HG02798 (cell line): ENCODE results near the gene USP21.

Source experiments
- ATAC-seq: cut with Tn5 transposase; IDR thresholded peaks from one replicate; pipeline ENCODE4 v1.9.1; 2021; ENCODE audit warnings: mild to moderate bottlenecking; ENCODE audit not compliant: unreplicated experiment, poor library complexity

USP21 gene

DNA sequence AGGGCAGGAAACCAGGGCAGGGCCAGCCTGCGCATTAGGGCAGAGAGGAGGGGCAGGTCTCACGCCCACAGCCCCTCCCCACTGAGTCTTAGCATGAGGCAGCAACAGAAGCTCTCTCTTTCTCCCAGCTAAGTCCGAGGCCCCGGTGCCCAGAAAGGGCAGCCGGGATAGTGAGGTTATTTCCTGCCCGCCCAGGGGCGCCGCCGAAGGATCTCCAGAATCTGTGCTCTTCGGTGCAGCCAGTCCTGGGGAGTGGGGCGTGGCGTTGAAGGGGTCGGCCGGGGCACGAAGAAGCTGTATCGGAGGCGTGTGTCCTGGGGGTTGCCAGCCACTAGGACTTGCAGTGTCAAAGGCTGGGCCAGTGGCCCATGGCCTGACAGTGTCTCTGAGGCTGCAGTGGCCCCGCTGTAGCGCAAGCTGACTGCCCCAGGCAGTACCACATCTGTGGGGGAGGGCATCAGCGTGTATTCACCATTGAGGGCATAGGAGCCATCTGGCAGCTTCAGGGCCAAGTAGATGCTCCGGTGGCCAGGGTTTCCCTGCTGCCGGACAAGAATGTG lies 31.7 kb downstream of the USP21 start:
- no peak for ATAC-seq

DNA sequence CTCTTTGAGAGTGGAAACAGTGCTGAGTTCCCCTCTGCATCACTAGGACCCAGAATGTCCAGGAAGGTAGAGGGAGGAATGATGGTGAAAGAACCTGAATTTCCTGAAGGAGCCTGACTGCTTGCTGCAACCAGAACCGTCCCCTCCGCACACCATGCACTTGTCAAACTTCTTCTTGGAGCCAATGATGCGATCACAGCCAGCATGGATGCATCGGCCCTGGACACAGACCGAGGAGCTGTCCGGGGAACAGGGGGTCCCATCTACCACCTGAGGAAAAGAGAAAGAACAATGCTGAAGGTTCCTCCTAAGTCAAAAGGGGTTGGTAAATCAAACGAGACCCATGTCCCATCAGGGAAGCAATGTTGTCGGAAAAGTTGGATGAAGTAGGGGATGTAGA lies 32.7 kb downstream of the USP21 start:
- no peak for ATAC-seq

DNA sequence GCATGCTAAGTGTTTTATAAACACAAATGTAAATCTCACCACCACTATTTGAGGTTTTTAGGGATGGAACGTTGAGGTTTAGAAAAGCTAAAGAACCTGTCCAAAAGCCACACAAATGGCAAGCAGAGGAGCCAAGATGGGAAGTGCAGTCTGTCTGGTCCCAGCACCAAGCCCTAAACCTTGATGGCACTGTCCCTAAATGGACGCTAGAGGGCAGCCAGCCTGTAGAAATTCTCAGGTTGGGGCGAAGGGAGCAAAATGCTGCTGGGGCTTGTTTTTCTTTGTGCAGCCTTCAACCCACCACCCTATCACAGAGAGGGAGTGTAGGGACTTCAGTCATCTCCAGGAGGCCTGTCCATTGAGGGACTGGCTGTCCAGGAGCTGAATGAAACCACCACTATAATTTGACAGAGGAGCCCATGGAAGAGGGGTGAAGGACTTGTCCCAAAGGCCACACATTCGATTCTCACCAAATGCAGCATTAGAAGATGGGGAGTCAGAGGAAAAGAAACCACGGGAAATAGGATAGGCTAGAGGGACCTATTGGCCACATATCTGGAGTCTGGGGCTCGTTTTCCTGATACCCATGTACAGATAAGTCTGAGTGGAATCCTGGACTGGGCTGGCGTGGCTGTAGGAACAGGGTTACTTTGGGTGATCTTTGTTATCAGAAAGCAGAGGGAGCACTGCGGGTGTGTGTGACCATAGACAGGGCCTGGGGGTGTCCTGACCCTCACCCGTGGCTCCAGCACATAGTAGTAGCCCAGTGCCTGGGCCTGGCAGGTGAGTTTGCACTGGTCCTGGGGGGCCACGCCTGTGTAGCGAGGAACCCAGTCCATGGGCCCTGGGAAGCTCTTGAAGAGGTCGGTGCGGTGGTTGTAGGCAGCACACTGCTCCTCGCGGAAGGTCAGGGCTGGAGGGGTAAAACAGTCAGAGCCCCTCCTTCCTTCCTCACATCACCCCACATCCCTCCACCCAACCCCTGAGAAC lies 33.5 kb downstream of the USP21 start:
- ATAC-seq: peak; percentile 60

DNA sequence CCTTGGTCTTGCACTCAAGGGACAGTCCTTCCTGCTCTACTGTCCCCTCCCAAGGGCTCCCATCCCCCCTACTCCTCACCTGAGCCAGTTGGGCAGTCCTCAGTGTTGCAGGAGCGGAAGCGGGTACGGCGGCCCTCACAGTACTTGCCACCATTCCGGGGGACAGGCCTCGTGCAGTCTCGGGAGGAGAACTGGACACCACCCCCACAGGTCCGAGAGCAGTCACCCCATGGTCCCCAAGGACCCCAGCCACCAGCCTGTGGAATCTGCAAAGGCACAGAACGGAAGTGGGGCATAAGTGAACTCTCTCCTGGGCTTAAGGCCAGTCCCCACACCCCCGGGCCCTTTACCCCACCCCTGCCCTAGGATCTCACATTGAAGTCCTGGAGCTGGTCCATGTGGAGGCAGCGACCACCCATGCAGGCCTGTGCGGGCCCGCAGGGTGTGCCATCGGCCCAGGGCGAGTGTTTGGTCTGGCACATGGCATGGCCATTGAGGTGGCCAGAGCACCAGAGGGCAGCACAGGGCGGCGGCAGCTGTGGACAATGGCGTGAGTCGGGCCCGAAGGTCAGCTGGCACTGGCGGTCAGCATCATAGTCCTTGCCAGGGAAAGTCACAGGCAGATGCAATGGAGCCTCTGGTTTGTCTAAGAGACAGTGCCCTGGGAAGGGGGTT lies 34.4 kb downstream of the USP21 start:
- no peak for ATAC-seq

DNA sequence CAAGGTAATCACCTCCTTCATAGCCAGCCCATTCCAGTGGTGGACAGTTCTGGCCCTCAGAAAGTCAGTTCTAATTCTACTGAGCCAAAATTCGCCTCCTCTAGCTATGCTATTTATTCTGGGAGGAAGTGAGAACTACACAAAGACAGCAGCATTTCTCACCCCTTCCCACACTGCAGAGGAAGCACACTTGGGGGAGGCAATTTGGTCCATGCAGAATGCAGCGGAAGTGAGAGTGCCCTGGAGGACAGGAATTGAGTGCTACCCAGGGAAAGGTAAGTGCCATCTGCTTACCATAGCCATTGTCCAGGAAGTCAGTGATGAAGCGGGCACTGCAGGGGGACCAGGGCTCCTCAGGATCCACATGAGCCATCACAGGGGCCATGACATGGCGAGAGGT lies 35.9 kb downstream of the USP21 start:
- peak; percentile 46 for ATAC-seq

DNA sequence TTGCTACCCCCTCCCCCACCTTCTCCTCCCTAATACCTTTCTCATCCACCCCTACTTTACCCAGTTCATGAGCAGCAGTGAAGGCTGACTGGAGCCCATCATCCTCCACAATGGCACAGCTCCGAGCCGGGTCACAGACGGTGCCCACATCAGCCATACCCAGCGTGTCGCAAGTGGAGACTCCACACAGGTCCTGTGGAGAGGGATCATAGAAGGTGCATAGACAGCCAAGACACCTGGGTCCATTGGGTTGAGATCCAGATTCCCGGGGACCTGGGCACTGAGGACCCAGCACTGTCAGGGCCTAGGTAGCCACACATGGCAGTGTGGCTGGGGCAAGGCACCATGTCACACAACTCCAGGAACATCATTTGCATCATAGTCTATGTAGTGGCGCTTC lies 36.8 kb downstream of the USP21 start:
- ATAC-seq: no peak

DNA sequence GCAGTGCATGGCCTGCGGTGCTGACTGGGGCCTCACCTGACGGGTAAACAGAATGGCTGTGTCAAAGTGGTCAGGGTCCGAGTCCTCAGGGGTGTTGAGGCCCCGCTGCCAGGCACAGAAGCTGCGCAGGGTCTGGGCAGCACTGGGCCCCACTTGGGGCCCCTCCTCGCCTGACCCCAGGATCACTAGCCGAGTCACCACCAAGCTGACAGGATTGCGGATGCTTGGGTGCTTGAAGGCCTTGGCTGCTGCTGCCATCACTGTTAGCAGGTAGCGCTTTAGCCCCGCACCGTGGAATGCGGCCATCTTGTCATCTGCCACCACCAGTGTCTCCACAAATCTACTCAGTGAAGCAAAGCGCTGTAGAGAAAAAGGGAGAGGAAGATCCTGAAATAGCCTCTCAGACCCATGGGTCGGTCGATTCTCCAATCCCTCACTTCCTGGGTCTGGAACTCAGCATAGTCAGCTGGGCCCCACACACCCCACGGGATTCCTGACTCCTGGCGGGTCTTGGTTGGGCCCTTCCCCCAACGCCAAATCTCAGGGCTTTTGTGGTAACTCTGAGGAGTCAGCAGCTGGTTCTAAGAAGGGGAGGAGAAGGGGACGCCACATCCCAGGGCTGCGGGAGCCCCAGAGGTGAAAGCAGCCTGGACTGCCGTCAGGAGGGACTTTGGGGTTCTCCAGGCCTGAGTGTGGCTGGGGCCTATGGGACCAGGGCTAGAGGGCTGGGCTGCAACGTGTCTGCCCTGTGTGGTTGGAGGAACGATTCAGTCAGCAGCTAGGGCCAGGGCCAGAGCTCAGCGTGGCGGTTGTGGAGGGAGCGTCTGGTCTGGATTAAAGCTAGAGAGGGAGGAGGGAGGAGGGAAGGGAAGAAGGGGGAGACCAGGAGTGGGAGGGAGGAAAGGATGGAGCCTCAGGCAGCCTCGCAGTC lies 37.5 kb downstream of the USP21 start:
- ATAC-seq: no peak

DNA sequence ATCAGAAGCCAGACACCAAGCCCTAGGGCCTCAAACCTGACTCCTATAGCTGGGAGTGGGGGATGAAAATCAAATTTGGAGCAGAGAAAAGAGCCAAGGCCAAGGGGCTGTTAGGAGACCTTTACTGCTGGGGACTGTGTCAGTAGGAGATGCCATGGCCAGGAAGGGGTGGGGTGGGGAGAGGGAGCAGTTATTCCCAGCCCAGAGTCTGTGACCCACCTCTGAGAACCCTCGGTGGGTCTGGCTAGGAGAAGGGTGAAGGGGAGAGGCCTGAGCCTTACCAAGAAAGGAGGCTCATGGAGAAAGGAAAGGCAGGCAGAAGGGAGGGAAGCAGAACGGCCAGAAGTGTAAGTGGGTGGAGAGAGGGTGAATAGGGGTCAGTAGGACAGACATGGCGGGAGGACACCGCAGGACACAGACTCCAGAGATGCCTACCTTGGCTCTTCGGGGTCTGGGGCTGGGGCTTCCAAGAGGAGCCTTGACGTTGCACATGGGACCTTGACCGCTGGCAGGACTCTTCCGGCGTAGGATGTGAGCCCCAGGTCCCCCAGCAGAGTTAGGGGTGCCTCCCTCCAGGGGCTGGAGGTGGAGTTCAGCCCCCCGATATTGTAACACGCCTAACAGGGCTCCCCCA lies 38.4 kb downstream of the USP21 start:
- no peak for ATAC-seq

DNA sequence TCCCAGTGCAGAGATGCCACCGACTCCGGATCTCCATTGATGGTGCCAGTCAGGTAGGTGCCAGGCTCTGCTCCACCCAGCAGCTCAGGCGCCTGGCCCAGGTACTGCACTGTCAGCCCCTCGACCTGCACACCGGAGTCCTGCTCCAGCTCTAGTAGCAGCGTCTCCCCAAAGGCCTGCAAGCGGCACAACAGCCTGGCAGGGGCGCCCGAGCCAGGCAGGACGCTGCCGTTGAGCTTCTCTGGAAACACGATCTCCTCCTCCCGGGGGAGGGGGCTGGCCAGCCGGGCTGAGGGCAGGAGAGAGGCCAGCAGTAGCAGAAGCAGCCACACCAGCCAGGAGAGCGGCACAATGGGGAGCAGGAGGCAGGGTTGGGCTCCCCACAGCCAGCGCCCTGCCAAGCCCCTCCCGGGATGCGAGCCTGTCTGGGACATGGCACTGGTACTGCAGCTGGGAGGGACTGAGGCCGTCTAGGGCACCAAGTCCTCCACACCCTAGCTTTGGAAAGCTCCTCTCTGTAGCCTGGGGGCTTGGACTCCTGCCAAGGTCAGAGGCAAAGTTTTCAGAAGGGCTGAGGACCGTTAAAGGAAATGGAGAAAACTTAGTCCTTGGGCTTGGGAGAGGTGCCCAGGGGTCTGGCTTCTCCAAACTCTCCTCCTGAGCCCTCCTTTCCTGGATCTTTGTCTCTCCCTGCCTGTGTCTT lies 39.0 kb downstream of the USP21 start:
- no peak for ATAC-seq

DNA sequence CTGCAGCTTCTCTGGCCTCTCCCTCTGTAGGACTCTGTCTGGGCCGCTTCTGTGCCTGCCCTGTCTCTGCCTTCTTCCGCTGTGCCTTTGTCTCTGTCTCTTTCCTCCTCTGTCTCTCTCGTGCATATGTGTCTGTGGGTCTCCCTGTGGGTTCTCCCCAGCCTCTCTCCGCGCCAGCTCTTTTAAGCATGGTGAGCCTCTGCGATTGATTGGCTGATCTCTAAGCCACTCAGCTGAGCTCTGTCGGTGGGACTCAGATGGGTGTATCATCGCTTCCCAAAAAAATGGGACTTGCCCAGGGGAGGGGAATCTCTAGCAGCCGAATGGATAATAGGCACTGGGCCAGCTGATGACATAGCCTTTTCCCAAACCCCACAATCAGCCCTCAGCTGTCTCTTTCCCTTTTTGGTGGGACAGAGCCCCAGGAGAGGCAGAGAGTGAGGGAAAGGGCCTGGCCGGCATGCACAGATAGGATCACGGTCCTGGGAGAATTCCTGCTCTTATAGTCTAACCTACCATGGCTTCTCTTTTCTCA lies 39.7 kb downstream of the USP21 start, which contains the start of gene ADAMTS4:
ADAMTS4 (minus strand) TSS at position 158 of the 535 bp plus-strand sequence. CDS start 427 bp downstream, outside the sequence.
- no peak for ATAC-seq

DNA sequence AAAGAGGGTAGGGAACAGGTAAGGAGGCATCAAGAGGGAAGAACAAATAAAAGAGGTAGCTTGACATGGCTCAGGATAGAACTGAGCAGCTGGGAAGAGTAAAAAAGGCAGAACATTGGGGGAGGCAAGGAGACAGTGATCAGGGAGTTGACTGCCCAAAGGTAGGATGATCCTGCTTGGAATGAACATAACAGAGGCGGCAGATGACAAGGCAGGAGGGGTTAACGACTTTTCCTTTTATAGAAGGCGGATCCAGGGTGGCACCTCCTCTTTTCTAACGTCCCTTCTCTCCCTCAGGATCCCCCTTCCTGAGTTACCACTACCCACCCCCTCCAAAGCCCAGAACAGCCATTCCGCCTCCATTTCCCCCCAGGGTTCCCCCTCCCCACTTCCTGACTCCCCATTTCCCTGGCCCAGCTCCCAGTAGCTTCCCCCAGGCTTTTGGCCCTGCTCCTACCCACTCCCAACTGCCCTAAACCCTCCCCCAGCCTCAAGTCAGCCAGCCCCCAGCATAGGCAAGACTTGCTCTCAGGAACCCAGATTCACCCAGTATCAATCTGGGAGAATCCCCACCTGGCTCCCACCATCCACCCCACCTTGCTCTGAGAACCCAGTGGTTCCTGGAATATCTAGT lies 40.3 kb downstream of the USP21 start:
- ATAC-seq: no peak

DNA sequence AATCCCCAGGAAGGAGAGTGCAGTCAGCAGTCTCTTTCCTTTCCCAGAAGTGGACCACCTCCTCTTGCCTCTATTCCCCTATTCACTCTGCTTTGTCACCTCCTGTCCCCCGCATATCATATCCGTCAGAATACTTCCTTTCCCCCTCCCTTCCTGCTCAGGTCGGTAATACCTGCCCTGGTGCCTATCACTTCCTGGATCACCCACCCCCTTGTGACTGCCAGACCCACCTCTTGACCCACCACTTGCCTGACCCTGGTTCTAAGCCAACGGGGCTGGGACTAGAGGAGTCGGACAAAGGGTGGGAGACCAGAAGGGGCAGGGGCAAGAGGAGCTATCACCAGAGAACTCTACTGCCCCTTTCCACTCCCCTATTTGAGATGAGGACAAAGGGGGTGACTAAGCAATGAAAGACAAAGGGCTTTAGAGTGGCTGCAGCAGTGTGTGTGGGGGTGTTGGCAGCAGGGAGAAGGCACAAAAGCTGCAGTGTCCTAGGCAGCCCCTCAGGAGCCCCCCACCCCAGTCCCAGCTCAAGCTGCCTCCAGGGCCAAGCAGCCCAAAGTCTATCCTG lies 41.2 kb downstream of the USP21 start:
- no peak for ATAC-seq

DNA sequence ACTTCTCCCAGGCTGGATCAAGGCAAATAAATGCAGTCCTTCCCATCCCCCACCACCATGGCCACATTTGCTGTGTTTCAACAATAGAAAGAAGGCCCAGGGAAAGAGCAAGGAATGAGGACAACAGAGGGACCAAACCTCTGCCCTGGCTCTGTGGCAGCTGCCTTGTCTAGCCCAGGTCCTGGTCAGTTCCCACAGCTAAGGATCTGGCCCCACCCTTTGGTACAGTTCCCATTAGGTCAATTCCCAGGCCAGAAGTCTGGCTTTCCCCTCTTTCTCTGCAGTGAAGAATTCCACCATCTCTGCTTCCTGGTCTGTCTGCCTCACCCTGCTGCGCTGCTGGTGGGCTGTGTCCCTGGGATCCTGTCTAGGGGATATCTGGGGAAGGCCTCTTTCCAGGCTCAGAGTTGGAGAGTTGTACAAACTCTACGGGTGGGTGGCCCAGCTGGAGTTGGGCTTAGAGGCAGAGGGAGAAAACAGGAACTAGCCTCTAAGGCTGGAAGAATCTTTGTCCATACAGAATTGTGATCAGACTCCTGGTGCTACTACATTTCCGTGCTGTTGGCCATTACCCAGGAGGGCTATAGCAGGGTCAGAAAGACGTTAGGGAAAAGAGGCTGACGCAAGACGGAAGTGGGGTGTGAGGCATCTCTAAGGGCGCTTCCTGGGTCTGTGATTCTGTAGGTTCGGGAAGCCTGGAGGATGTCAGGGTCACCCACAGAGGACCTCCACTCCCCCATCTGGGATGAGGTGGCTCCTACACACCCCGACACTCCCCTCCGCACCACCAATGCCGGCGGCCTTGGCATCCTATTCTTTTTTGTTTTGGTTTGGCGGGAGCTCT lies 41.9 kb downstream of the USP21 start:
- ATAC-seq: no peak

DNA sequence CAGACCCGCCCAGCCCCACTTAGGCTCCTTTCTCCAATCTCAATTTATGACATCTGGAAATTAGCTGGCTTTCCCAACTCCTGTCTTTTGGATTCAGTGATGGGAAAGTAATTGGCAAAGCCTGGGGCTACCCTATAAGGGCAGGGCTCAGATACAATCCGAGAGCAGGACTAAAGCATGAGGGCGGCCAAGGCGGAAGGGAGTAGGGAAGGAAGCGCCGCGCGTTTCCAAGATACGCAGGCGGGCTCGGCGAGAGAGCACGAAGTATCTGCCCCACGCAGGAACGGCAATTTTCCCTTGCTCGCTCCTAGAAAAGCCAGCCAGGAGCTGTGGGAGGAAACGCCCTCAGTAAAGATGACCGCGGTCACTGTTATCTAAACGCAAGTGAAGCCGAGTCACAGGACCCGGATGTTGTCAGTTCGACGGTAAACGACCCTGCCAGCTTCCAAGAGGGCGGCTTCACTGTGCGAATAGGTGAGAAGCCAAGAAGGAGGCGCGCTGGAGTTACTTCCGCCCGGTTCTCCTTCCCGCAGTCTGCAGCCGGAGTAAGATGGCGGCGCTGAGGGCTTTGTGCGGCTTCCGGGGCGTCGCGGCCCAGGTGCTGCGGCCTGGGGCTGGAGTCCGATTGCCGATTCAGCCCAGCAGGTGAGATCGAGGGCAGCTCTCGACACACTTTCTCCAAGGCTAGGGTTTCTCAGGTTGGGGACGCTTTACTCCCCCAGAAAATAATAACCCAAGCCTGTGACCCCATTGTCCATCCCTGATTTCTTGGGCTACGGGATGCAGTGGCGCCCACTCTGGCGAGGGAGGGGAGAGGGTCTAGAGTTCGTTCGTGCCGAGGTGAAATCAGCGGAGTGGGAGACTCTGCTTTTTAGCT lies 42.8 kb downstream of the USP21 start, which contains the start of gene NDUFS2:
NDUFS2 (plus strand) TSS at position 532 of the 877 bp plus-strand sequence; CDS start at position 551, 19 bp downstream.
- ATAC-seq: peak; percentile 98

DNA sequence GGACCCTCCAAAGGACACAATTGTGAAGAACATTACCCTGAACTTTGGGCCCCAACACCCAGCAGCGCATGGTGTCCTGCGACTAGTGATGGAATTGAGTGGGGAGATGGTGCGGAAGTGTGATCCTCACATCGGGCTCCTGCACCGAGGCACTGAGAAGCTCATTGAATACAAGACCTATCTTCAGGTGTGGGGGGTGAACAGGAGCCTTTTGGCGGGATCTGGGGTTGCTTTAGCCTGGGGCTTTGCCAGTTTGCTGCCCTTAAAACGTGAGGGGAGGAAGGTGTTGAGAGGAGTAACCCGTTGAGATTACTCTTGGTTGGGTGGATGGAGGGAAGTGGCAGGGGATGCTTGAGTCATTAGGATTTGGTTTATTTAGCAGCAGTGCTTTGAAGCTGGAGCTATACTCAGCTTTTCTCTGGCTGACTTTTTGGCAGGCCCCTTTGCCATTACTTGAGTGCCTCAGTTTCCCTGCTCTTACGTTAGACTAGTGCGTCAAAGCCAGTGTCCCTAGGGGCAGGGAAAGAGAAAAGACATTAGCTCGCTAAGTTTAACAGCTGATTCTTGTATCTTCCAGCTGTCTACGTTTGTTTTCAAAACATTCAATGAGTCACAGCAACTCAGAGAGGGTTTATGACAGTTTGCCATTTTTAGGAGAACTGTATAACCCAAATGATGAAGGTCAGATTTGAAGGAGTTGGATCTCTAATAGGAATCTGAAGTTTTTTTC lies 47.3 kb downstream of the USP21 start:
- ATAC-seq: no peak
